ENCODE results near the gene AIG1.
A peak's percentile ranks its signal among the peaks of the same experiment; 100 is the strongest.
"Not testable (repeated sequence)": the region's sequence is repeated elsewhere in the genome, so short reads cannot be mapped to it uniquely, and the experiment has no call there.

AIG1 gene

DNA sequence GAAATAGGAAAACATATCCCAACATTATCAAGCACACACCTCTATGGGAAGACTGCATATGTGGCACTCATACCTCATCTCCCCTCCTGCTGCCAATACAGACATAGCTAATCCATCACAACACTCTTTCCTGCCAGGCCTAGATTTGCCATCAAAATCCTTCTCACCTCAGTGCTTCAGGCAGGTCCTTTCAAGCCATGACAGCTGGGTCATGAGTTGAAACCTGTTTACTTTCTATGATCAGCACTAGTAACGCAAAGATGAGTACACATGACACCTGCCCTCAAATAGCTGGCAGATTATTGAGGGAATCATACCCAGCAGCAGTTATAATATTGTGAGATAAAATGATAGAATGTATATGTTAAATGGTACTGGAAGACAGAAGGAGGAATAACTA lies 183.1 kb downstream of the AIG1 start:
- no peak for DNase-seq

GRCh38 chr6:143245656-143246055 lies 185.0 kb downstream of the AIG1 start:
- DNase-seq: no peak

- not testable (repeated sequence) for DNase-seq
Measured at GRCh38 chr6:143246166-143246775, 185.6 kb downstream of the AIG1 start.

DNA sequence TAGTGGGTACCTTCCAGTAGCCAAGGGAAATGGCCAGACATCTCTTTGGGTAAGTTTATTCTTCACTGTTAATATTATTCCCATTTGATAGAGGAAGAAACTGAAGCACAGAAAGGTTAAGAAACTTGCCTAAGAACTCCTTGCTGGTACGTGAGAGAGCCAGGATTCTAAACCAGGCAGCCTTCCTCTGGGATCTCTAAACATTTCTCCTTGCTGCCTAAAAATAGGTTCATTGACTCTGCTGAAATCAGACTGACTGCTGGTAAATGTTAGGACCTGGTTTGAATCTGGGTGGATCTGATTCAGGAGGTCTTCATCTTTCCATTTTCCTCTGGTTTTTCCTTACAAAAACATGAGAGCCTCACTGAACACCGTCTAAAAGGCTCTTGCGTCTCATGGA lies 186.9 kb downstream of the AIG1 start:
- DNase-seq: no peak

DNA sequence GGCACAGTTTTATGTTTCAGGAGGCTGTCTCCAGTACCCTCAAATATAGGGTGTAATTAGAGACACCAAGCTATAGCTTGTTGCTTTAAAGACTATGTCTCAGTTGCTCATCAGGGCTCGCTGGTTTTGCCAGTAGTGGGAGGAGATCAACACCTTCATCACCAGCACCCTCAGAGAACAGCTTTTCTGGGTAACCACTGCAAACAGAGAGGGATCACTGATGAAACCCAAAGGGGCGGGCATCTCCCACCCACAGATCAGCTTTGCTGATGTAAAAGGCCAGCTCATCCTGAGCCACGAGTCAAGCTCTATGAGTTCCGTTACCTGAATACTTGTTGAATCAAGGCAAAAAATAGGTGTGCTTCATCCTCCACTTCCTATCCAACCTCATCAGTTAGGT lies 187.7 kb downstream of the AIG1 start:
- DNase-seq: no peak

GRCh38 chr6:143251288-143251687 lies 190.6 kb downstream of the AIG1 start:
- no peak for DNase-seq

DNA sequence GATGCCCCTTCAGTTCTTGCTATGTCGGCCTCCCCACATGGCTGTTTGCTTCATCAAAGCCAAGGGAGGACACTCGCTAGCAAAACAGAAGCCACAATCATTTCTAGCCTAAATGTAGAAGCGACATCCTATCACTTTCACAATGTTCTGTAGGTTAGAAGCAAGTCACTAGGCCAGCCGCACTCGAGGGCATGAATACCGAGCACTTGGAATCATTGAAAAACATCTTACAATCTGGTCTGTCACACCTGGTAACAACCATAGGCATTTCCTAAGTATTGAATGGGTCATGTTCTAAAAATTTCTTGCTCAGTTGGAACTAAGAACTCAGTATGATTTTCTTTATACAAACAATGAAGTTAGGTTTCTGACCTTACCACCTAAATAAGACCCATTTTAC lies 192.3 kb downstream of the AIG1 start:
- DNase-seq: no peak

GRCh38 chr6:143253586-143253985 lies 192.9 kb downstream of the AIG1 start:
- DNase-seq: no peak

DNA sequence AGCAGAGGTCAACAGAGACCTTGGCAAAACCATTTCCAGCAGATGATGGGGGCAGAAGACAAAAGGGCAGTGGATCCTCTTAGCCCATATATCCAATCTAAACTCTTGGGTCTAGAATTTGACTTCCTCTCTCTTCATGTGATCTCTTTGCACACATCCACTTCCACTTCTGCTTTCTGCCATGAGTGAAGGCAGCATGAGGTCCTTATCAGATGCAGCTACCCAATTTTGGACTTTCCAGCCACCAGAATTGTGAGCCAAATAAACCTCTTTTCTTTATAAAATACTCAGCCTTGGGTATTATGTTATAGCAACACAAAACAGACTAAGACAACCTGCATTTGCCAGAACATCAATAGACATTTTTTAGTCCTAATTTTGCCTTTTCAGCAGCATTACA lies 198.3 kb downstream of the AIG1 start:
- peak; percentile 42 to 47 for DNase-seq

DNA sequence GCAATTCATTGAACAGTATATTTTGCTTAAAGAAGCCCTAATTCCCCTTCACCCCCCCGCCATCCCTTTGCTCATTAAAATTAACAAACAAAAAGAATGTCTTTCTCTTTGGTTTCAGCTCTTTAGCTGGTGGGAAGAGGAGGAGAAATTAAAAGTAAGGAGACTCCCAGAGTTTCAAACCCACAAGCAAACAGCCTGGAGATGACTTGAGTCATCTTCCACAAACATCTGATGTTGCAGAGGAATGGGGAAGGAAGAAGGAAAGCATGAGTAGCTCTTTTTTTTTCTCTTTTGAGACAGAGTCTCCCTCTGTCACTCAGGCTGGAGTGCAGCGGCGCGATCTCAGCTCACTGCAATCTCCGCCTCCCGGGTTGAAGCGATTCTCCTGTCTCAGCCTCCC lies 200.2 kb downstream of the AIG1 start:
- DNase-seq: no peak

DNA sequence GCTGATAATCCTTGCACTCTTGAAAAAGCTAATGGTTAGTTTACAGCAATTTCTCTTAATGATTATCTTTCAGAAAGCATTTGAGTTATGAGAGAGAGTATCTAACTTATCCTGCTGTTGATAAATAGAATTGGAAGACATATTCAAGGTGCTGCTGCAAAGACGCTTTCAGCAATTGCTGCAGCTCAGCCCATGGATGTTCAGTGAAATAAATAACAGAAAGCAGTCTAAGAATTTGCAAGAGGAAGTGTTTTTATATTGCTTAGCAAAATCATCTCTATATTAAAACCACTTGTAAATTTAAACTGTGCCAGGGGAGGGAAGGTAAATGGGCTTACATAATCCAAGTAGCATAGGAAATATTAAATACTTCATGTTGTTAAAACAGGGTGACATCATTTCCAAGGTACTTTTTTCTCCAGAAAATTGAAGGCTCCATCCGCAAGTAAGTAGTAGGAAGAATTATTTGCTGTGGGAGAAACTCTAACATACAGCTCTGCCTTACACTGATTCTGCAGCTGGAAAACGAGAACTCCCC lies 201.3 kb downstream of the AIG1 start:
- DNase-seq: no peak

DNA sequence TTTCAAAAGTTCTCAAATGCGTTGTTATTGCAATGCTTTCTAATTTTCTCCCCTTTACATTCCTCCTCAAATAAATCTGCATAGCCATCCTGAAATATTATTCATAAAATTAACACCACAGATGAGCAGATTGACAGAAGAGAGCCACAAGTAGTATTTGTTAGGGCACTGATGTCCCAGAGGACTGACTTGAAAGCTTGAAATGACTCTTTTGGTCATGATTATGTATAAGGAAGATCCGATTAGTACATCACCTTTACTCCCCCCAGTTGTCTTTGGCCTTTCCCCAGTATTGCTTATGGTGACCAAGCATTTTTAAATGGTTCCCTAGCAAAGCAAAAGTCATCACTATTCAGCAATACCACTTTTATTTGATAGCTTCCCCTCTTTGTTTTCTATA lies 202.2 kb downstream of the AIG1 start:
- DNase-seq: no peak

GRCh38 chr6:143264379-143264778 lies 203.7 kb downstream of the AIG1 start:
- no peak for DNase-seq

GRCh38 chr6:143264986-143265764 lies 204.5 kb downstream of the AIG1 start:
- no peak for DNase-seq

- no peak for DNase-seq
Measured at GRCh38 chr6:143267760-143268159, 207.1 kb downstream of the AIG1 start.

GRCh38 chr6:143268439-143268838 lies 207.8 kb downstream of the AIG1 start:
- DNase-seq: no peak

- no peak for DNase-seq
Measured at GRCh38 chr6:143270026-143270425, 209.3 kb downstream of the AIG1 start.

DNA sequence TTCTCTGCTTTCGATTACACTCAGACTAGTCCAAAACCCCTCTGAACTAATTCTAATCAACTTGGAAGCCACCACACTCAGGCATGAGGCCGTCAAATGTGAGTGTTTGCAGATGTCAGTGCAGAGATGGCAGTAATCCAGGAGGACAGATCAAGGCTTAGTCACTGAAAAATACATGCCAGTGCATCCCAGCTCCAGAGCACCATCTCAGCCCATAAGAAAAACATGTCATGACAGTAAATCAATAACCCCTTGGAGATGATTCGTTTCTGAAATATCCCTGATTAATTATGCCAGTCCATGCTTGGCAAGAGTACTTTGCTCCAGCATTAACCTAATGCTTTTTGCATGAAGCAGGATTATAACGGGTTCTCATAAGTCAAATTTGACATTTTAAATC lies 210.3 kb downstream of the AIG1 start:
- DNase-seq: no peak

GRCh38 chr6:143276436-143276835 lies 215.7 kb downstream of the AIG1 start:
- peak; percentile 7 to 16 for DNase-seq

GRCh38 chr6:143279385-143279784 lies 218.7 kb downstream of the AIG1 start:
- no peak for DNase-seq

DNA sequence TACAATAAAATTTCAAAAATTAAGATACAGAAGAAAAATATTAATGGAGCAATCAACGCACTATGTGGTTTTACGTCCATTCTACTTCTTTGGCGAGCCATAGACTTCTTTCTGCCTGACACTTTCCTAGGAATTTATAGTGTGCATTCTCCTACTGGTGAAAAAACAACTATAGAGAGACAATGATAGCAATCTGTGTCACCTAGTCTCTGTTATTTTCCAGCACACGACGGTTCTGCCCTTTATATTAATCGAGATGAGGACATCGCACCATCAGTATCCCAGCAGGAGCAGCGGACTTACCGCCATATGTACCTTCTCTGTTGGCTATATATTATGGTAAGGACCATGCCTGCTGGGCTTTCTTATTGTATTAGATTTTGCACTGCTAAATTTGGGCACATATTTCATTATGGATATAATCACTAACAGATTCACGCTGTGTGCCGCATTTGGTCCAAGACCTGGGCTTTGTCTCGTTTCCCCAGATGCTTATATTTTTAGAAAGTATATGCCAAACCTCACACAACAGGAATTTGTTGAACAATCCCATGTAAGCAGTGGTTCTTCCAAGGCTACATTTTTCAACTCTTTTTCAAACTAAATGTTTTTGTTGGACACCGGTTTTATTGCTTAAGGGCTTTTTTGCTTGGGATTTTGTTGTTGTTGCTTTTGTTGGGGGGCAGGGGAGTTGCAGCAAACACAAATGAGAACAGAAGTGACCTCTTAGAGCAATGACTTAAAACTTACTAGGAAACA lies 223.4 kb downstream of the AIG1 start:
- DNase-seq: no peak

DNA sequence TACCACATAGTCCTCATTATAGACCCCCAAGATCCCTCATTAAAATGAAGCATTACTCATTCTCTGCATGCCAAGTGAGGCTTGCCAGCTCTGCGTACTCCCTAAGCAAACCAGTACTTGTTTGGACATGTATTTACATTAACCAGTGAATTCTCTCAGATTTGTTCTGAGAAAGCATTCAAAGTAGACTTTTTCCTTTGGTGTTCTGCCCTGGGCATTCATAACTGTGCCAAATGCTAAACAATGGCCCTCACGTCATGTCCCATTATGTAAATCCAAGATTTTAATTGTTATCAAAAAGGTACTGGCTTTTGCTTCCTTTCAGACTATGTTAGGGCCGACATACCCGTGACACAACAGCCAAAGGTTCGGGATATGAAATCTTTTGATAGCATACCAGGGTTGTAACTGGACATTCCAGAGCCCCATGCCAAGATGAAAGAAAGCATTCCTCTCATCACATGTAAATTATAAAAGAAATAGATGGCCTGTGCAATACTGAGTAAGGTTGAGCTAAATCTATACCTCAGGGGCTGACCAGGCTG lies 225.6 kb downstream of the AIG1 start:
- no peak for DNase-seq

GRCh38 chr6:143288923-143289322 lies 228.2 kb downstream of the AIG1 start:
- no peak for DNase-seq
